ENCODE measurements around the gene NUFIP1. TPM values are rescaled to one million over a fixed set of nuclear protein-coding genes. Genes with fewer than 3 reads are reported as not detected.

The NUFIP1 gene
- total RNA-seq, 1 experiment from 2014 or later, result 7.3 TPM

DNA sequence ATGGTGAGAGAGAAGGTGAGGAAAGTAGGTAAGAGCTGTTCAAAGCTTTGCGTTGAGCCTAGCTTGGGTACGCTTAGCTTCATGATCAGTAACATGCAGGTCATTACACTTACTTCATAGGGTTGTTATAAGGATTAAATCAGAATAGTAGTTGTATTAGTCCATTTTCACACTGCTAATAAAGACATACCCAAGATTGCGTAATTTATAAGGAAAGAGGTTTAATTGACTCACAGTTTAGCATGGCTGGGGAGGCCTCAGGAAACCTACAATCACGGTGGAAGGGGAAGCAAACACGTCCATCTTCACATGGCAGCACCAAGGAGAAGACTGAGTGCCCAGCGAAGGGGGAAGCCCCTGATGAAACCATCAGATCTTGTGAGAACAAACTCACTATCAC, 21.9 kb upstream of the NUFIP1 start:
- Histone ChIP-seq H3K4me1 (ENCODE audit: low read length) (peaks cover 3% of the 10 kb centered on the region; the same call in 1 of the 2 replicates), H3K79me2 (ENCODE audit: low read length) (no peaks in the 10 kb centered on the region), H3K27ac (ENCODE audit: low read length) (no peak overlapping the region), H3K9ac (ENCODE audit: low read length) (no peak overlapping the region), H3K36me3 (ENCODE audit: insufficient read depth, low read length) (peaks cover 17% of the 10 kb centered on the region; the same call in 1 of the 2 replicates), H3K9me3 (ENCODE audit: low read length) (no peaks in the 10 kb centered on the region), H3K4me2 (ENCODE audit: low read depth, low read length, poor library complexity, severe bottlenecking) (no peak overlapping the region), H3K9me2 (replicated peaks; ENCODE audit: insufficient read depth, low read length) (no peaks in the 10 kb centered on the region), H3K4me3 (ENCODE audit: low read length) (no peak overlapping the region), H2AFZ (ENCODE audit: low read length) (no peak overlapping the region), H4K20me1 (ENCODE audit: insufficient read depth, low read depth, low read length) (no peaks in the 10 kb centered on the region), H3K27me3 (ENCODE audit: low read length) (no peaks in the 10 kb centered on the region)
- no peak for DNase-seq

DNA sequence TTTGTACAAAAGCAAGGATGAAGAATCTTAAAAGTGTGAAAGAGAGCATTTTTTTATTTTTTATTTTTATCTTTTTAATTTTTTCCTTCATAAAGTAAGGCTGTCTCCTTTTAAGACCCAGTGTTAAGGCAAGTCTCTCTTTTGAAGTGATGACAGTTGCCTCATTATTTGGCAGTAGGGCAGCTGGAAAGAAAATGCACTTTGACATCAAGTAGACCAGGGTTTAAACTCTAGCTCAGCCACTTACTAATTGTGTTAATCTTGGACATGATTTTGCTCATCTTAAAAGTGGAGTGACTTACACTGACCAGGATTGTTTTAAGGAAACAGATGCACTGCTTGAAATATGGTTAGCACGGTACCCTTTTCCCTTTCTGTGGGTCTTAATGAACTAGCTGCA, 18.6 kb upstream of the NUFIP1 start:
- Histone ChIP-seq H3K4me2 (ENCODE audit: low read depth, low read length, poor library complexity, severe bottlenecking) (no peak overlapping the region), H4K20me1 (ENCODE audit: insufficient read depth, low read depth, low read length) (no peaks in the 10 kb centered on the region), H3K9me2 (replicated peaks; ENCODE audit: insufficient read depth, low read length) (no peaks in the 10 kb centered on the region), H3K27ac (ENCODE audit: low read length) (no peak overlapping the region), H3K36me3 (ENCODE audit: insufficient read depth, low read length) (peaks cover 12% of the 10 kb centered on the region; the same call in 1 of the 2 replicates), H2AFZ (ENCODE audit: low read length) (no peak overlapping the region), H3K9ac (ENCODE audit: low read length) (no peak overlapping the region), H3K4me1 (ENCODE audit: low read length) (peaks cover 3% of the 10 kb centered on the region; the same call in 1 of the 2 replicates), H3K4me3 (ENCODE audit: low read length) (no peak overlapping the region), H3K9me3 (ENCODE audit: low read length) (no peaks in the 10 kb centered on the region), H3K27me3 (ENCODE audit: low read length) (no peaks in the 10 kb centered on the region), H3K79me2 (ENCODE audit: low read length) (no peaks in the 10 kb centered on the region)
- DNase-seq, result no peak

DNA sequence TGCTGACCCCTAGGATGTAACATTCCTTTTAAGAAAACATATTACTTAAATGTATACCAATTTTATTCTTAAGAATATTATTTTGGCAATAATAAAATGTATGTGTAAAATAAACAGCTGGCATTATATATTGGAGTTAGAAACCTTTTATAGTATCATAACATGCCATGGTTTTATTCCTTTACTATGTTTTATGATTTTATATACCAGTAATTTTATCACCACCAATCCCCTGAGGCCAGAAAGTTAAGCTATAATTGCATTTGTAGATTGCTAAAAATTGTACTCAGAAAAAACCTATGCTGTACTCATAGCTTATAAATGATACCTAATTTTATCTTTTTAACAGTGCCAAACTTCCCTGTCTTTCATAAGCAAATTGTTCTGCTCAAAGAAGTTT, 18.0 kb upstream of the NUFIP1 start:
- Histone ChIP-seq H3K9me3 (ENCODE audit: low read length) (no peaks in the 10 kb centered on the region), H3K4me2 (ENCODE audit: low read depth, low read length, poor library complexity, severe bottlenecking) (no peak overlapping the region)
- DNase-seq, result no peak

DNA sequence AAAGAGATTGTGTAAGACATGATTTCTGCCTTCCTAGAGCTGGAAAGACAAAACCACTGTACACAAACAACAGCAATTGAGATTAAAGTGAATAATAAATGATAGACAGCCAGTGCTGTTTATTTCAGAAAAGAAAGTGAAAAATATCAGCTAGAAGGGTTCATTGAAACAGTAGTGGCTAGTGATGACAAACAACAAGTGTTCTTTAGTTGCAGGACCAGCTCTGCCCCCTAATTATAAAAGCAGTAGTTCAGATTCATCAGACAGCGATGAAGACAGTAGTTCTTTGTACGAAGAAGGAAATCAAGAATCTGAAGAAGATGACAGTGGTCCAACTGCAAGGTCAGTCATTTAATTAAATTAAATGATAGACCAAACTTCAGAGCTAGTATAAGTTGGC, 14.8 kb upstream of the NUFIP1 start:
- Histone ChIP-seq H3K4me3 (ENCODE audit: low read length) (no peak overlapping the region), H3K27me3 (ENCODE audit: low read length) (no peaks in the 10 kb centered on the region)

More for the DNA sequence above, 18.0 kb upstream of the NUFIP1 start:
- Histone ChIP-seq H3K4me3 (ENCODE audit: low read length) (no peak overlapping the region), H3K36me3 (ENCODE audit: insufficient read depth, low read length) (peaks cover 12% of the 10 kb centered on the region; the same call in 1 of the 2 replicates), H3K79me2 (ENCODE audit: low read length) (no peaks in the 10 kb centered on the region), H3K4me1 (ENCODE audit: low read length) (peaks cover 3% of the 10 kb centered on the region; the same call in 1 of the 2 replicates), H3K9me2 (replicated peaks; ENCODE audit: insufficient read depth, low read length) (no peaks in the 10 kb centered on the region), H3K27me3 (ENCODE audit: low read length) (no peaks in the 10 kb centered on the region), H4K20me1 (ENCODE audit: insufficient read depth, low read depth, low read length) (no peaks in the 10 kb centered on the region), H3K27ac (ENCODE audit: low read length) (no peak overlapping the region), H3K9ac (ENCODE audit: low read length) (no peak overlapping the region), H2AFZ (ENCODE audit: low read length) (no peak overlapping the region)

DNA sequence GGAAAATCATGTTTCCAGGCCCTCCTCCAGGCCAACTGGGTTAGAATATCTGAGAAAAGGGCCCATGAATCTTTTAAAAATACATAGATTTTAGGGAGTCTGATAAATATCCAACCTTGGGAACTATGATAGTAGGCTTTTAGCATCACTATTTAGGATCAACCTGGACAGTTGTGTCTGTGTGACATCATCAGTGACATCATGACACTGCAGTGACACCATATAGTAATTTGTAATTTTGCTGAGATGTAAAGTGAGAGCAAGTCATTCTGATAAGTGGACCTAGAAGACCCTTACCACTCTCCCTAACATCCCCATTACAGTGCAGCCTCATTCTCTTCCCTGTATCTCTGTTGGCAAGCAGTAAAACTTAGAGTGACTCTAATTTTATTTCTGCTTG, 14.1 kb upstream of the NUFIP1 start:
- Histone ChIP-seq H3K36me3 (ENCODE audit: insufficient read depth, low read length) (peaks cover 6% of the 10 kb centered on the region), H3K79me2 (ENCODE audit: low read length) (no peaks in the 10 kb centered on the region), H3K9me3 (ENCODE audit: low read length) (no peaks in the 10 kb centered on the region), H3K9ac (ENCODE audit: low read length) (no peak overlapping the region), H3K4me2 (ENCODE audit: low read depth, low read length, poor library complexity, severe bottlenecking) (no peak overlapping the region), H3K9me2 (replicated peaks; ENCODE audit: insufficient read depth, low read length) (no peaks in the 10 kb centered on the region), H3K27ac (ENCODE audit: low read length) (no peak overlapping the region), H3K4me1 (ENCODE audit: low read length) (peaks cover 3% of the 10 kb centered on the region; the same call in 1 of the 2 replicates), H4K20me1 (ENCODE audit: insufficient read depth, low read depth, low read length) (no peaks in the 10 kb centered on the region), H3K27me3 (ENCODE audit: low read length) (no peaks in the 10 kb centered on the region), H3K4me3 (ENCODE audit: low read length) (no peak overlapping the region), H2AFZ (ENCODE audit: low read length) (no peak overlapping the region)
- DNase-seq, result peak; percentile 31

More for the DNA sequence above, 14.8 kb upstream of the NUFIP1 start:
- peaks cover 3% of the 10 kb centered on the region; the same call in 1 of the 2 replicates for H3K4me1 ChIP-seq (ENCODE audit: low read length)
- no peaks in the 10 kb centered on the region for H4K20me1 ChIP-seq (ENCODE audit: insufficient read depth, low read depth, low read length)
- no peaks in the 10 kb centered on the region for H3K9me2 ChIP-seq (replicated peaks; ENCODE audit: insufficient read depth, low read length)
- no peak overlapping the region for H3K9ac ChIP-seq (ENCODE audit: low read length)
- H3K79me2 ChIP-seq (ENCODE audit: low read length), result no peaks in the 10 kb centered on the region
- H3K9me3 ChIP-seq (ENCODE audit: low read length), result no peaks in the 10 kb centered on the region
- DNase-seq, result peak; percentile 23
- peaks cover 10% of the 10 kb centered on the region for H3K36me3 ChIP-seq (ENCODE audit: insufficient read depth, low read length)
- H3K27ac ChIP-seq (ENCODE audit: low read length), result no peak overlapping the region
- H2AFZ ChIP-seq (ENCODE audit: low read length), result no peak overlapping the region
- no peak overlapping the region for H3K4me2 ChIP-seq (ENCODE audit: low read depth, low read length, poor library complexity, severe bottlenecking)

DNA sequence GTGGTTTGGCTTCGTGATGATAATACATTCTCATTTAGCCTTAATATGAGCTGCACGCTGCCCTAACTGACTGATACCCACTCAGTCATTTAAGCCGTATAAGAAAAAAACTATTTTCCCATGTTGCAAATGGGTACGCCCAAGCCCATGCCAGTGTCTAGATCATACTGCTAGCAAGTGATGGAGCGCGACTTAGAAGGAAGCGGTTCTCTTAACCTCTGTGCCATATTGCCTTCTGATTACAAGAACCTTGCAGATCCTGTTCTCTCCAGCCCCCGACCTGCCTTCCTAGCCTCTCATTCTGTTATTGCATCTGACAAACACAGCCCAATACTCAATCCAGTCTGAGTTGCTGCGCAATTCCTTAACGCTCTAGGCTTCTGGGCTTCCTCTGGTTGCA, 670 bp upstream of the NUFIP1 start:
- Histone ChIP-seq H3K4me3 (ENCODE audit: low read length) (peak overlapping the region; percentile 91), H3K36me3 (ENCODE audit: insufficient read depth, low read length) (peaks cover 8% of the 10 kb centered on the region; the same call in 1 of the 2 replicates), H3K27me3 (ENCODE audit: low read length) (no peaks in the 10 kb centered on the region), H3K9me2 (replicated peaks; ENCODE audit: insufficient read depth, low read length) (no peaks in the 10 kb centered on the region), H3K79me2 (ENCODE audit: low read length) (peaks cover 93% of the 10 kb centered on the region), H3K4me1 (ENCODE audit: low read length) (peaks cover 31% of the 10 kb centered on the region), H3K9ac (ENCODE audit: low read length) (peak overlapping the region; percentile 85), H2AFZ (ENCODE audit: low read length) (peak overlapping the region; percentile 83; the same call in 1 of the 2 replicates), H3K9me3 (ENCODE audit: low read length) (no peaks in the 10 kb centered on the region), H3K27ac (ENCODE audit: low read length) (no peak overlapping the region), H3K4me2 (ENCODE audit: low read depth, low read length, poor library complexity, severe bottlenecking) (peak overlapping the region; percentile 94), H4K20me1 (ENCODE audit: insufficient read depth, low read depth, low read length) (no peaks in the 10 kb centered on the region; the same call in 1 of the 2 replicates)
- peak; percentile 57 for DNase-seq

DNA sequence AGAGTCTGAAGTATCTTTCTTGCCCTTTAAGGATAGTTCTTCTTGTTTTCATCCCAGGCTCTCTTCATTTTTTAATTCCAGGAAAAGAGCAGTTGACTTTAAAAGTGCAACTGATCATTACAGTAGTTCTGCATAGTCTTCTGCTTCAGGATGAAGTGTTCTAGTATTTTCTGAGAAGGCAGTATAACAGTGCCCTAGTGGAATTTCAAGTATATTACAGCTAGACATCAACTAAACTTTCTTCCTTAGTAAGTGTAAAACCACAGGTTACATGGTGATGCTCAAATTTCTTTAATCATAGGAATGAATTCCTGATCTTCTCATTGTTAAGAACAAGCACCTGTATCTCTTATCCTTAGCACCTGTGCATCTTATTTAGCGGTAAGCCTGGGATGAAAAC, 10.9 kb downstream of the NUFIP1 start:
- no peak overlapping the region for H3K9ac ChIP-seq (ENCODE audit: low read length)
- H3K27me3 ChIP-seq (ENCODE audit: low read length), result no peaks in the 10 kb centered on the region
- peaks cover 44% of the 10 kb centered on the region for H3K79me2 ChIP-seq (ENCODE audit: low read length)
- no peak overlapping the region for H3K27ac ChIP-seq (ENCODE audit: low read length)
- no peaks in the 10 kb centered on the region for H4K20me1 ChIP-seq (ENCODE audit: insufficient read depth, low read depth, low read length)
- no peaks in the 10 kb centered on the region for H3K9me3 ChIP-seq (ENCODE audit: low read length)
- DNase-seq, result no peak
- H3K9me2 ChIP-seq (replicated peaks; ENCODE audit: insufficient read depth, low read length), result no peaks in the 10 kb centered on the region
- peaks cover 42% of the 10 kb centered on the region for H3K36me3 ChIP-seq (ENCODE audit: insufficient read depth, low read length)
- H2AFZ ChIP-seq (ENCODE audit: low read length), result no peak overlapping the region
- peaks cover 14% of the 10 kb centered on the region for H3K4me1 ChIP-seq (ENCODE audit: low read length)
- H3K4me3 ChIP-seq (ENCODE audit: low read length), result no peak overlapping the region
- H3K4me2 ChIP-seq (ENCODE audit: low read depth, low read length, poor library complexity, severe bottlenecking), result no peak overlapping the region

DNA sequence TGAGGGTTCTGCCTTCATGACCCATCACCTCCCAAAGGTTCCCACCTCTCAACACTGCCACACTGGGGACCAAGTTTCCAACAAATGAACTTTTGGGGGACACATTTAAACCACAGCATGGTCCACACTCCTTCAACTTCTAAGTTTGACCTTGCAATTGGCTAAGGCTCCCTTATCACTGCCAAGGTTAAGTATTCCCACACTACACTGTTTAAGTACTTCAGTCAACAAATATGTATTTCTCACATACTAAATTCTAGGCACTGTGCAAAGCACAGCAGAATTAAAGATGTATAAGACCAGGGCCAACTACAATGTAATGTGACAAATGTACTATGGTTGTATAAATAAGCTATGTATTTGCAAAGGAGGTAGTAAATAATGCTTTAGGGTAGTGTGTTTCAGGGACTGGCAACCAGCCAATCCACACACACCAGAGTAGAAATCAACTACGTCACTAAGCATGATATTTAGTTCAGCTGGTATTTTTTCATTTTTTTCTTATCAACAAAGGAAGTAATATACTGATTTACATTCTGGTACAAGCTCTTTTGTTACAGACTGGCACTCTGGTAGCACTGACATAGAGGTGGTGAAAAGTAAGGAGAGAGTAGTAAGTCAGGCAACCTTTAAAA, 12.2 kb downstream of the NUFIP1 start:
- no peak overlapping the region for H3K27ac ChIP-seq (ENCODE audit: low read length)
- H3K4me2 ChIP-seq (ENCODE audit: low read depth, low read length, poor library complexity, severe bottlenecking), result no peak overlapping the region
- no peaks in the 10 kb centered on the region for H3K9me3 ChIP-seq (ENCODE audit: low read length)
- H3K27me3 ChIP-seq (ENCODE audit: low read length), result no peaks in the 10 kb centered on the region
- H3K9me2 ChIP-seq (replicated peaks; ENCODE audit: insufficient read depth, low read length), result no peaks in the 10 kb centered on the region
- H3K4me3 ChIP-seq (ENCODE audit: low read length), result no peak overlapping the region
- no peak for DNase-seq
- peaks cover 44% of the 10 kb centered on the region for H3K79me2 ChIP-seq (ENCODE audit: low read length)
- H4K20me1 ChIP-seq (ENCODE audit: insufficient read depth, low read depth, low read length), result no peaks in the 10 kb centered on the region
- H3K36me3 ChIP-seq (ENCODE audit: insufficient read depth, low read length), result peaks cover 45% of the 10 kb centered on the region
- no peak overlapping the region for H2AFZ ChIP-seq (ENCODE audit: low read length)
- H3K9ac ChIP-seq (ENCODE audit: low read length), result no peak overlapping the region
- H3K4me1 ChIP-seq (ENCODE audit: low read length), result peaks cover 24% of the 10 kb centered on the region

Data from Karpas-422 (cell line).